Left renal cortex interstitium (tissue), 4 donors: ENCODE data around the gene KCP. TPM values are rescaled to one million over a fixed set of nuclear protein-coding genes. Genes with fewer than 3 reads are reported as not detected.
"Not testable (repeated sequence)": the region's sequence is repeated elsewhere in the genome, so short reads cannot be mapped to it uniquely, and the experiment has no call there.

Source experiments
- DNase-seq, 4 donors: peaks; one replicate each; pipeline ENCODE4 v3.0.0-alpha.2; 2013; ENCODE audit warnings: low read depth in 4 of 4, low spot score in 2 of 4, missing footprints in 1 of 4
- polyA plus RNA-seq, 4 donors: library from polyadenylated mRNA; unstranded; fragments of 120-200 nt; gene quantifications; one replicate each; pipeline ENCODE4 v1.2.1, GENCODE V29; 2013; ENCODE audit not compliant: insufficient read length in 4 of 4

The KCP gene
- 10 to 100 TPM; 12.1 to 41.9 (median 23.8) TPM for polyA plus RNA-seq

- no peak for DNase-seq
These were observed at the start of gene KCP for GRCh38 chr7:128910569-128910945. Gene KCP, minus strand, starts transcription at chr7:128910709. Its CDS starts 33 bp downstream, at chr7:128910676.

GRCh38 chr7:128959296-128959695, 48.8 kb upstream of the KCP start:
- no peak for DNase-seq

GRCh38 chr7:128955981-128956380, 45.5 kb upstream of the KCP start:
- no peak for DNase-seq

- DNase-seq, result no peak
These were observed 44.6 kb upstream of the KCP start for GRCh38 chr7:128954830-128955802.

GRCh38 chr7:128954150-128954549, 43.6 kb upstream of the KCP start:
- DNase-seq, result no peak

- DNase-seq, result no peak
These were observed 40.8 kb upstream of the KCP start for GRCh38 chr7:128951296-128951695.

GRCh38 chr7:128948976-128949760, 38.7 kb upstream of the KCP start:
- no peak for DNase-seq

- DNase-seq, result no peak
These were observed 37.9 kb upstream of the KCP start for GRCh38 chr7:128948312-128948973.

- no peak for DNase-seq
These were observed 37.3 kb upstream of the KCP start for GRCh38 chr7:128947854-128948253.

GRCh38 chr7:128946936-128947830, 36.7 kb upstream of the KCP start:
- DNase-seq, result no peak

- no peak for DNase-seq
These were observed 35.3 kb upstream of the KCP start for GRCh38 chr7:128945668-128946366.

GRCh38 chr7:128944487-128945236, 34.2 kb upstream of the KCP start:
- DNase-seq, result no peak

GRCh38 chr7:128943251-128943650, 32.7 kb upstream of the KCP start:
- not testable (repeated sequence) for DNase-seq

- no peak for DNase-seq
These were observed 31.5 kb upstream of the KCP start for GRCh38 chr7:128941946-128942526.

- no peak for DNase-seq
These were observed 30.9 kb upstream of the KCP start for GRCh38 chr7:128941323-128941890.

GRCh38 chr7:128940494-128941322, 30.2 kb upstream of the KCP start:
- no peak for DNase-seq

- DNase-seq, result no peak
These were observed 29.4 kb upstream of the KCP start for GRCh38 chr7:128939861-128940410.
